HG02759 (cell line): ENCODE data around the gene DGLUCY.
"Not testable (repeated sequence)": the region's sequence is repeated elsewhere in the genome, so short reads cannot be mapped to it uniquely, and the experiment has no call there.

Experiments
- ATAC-seq: cut with Tn5 transposase; IDR thresholded peaks from one replicate; pipeline ENCODE4 v1.9.1; 2021; ENCODE audit warnings: mild to moderate bottlenecking, moderate library complexity; ENCODE audit not compliant: unreplicated experiment

The DGLUCY gene

DNA sequence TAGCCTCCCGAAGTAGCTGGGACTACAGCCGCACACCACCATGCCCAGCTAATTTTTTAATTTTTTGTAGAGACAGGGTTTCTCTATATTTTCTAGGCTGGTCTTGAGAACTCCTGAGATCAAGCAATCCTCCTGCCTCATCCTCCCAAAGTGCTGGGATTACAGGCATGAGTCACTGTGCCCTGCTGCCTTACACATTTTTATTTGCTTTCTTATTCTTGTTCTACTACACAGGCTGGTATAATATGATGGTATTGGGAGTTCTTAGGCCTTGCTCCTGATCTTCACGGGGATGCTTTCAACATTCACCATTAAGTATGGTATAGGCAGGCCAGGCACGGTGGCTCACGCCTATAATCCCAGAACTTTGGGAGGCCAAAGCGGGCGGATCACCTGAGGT lies 21.2 kb downstream of the DGLUCY start:
- no peak for ATAC-seq

DNA sequence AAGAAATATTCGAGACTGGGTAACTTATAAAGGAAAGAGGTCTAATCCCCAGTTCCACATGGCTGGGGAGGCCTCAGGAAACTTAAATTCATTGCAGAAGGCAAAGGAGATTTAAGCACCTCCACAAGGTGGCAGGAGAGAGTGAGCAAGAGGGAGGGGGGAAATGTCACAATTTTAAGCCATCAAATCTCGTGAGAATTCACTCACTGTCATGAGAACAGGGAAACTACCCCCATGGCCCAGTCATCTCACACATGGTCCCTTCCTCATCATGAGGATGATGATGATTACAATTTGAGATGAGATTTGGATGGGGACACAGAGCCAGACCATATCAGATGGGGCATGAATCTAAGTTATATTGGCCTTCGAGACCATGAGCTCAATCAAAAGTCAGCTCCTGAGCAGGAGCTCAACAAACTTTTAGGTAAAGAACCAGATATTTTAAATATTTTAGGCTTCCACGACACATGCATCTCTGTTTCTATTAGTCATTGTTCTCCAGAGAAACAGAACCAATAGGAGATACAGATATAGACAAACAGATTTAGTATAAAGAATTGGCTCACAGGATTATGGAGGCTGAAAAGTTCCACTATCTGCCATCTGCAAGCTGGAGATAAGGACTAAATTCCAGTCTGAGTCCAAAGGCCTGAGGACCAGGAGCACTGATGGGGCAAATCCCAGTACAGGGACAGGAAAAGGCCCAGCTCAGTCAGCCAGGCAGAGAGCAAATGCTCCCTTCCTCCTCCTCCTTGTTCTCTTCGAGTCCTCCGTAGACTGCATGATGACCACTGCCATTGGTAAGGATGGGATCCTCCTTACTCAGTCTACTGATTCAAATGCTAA lies 24.9 kb downstream of the DGLUCY start:
- ATAC-seq: no peak

DNA sequence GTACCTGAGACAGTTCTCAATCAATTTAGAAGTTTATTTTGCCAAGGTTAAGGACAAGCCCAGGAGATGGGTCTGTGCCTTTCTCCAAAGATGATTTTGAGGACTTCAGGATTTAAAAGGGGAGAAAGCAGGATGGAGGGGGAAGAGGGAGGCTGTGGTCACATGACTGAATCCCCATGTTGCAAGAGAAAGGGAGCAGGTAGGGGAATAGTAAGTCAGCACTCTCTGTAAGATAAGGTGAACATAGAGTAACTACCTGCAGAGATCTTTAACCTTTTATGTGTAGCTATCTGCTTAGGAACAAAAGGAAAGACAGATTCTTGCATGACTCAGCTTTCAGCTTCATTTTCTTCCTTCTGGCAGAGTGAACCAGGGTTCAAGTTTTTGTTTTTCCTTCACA lies 25.9 kb downstream of the DGLUCY start:
- ATAC-seq: no peak

DNA sequence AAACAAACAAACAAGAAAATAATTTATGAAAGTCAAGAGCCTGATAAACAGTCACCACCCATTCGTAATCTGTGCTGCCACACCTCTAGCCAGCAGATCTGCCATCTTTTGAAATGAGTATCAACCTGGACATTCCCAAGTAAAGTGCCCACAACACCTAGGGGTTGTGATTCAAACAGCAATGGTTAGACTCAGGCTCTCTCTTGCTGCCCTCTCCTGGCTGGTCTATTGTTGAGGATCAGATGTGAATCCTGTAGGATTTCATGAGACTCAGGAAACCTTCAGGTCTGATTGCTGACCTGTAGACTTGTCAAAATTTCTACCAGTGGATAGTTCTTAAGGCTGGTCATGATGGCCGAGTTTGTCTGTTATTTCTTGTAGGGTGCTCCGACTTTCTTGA lies 26.8 kb downstream of the DGLUCY start:
- no peak for ATAC-seq

DNA sequence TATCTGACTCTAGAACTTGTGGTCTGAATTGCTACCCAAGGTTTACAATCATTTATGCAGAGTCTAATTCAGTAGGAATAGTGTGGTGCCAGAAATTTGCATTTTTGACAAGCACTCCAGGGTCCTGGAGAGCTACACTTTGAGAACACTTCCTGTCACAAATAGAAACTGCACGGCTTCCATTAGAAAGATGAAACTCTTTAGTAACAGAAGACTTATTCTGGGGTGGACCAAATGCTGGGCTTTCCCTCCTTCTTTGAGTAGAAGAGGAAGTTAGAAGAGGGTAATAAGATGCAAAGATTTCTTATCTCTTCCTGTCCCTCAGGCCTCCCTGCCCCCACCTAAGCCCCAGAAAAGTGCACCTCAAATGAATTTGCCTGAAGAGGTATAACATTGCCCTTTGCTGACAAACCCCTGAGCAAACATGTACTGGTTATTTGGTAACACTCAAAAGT lies 28.4 kb downstream of the DGLUCY start:
- ATAC-seq: peak; percentile 92

DNA sequence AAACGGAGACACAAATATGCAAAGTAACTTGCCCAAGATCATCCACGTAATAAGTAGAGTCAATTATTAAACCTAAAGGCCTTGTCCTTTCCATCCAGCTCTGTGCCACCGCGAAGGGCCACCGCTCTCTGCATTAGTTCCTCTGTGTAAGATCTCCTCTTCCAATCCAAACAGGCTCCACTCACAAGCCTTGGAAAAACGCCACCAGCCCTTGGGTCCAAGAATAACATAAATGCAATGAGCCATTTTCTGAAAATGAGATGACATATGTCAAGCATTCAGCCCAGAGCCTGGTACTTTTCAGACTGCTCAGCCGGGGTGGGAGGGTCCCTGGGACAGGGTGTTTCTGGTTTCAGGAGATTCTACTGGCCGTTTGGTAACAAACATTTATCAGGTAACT lies 30.0 kb downstream of the DGLUCY start:
- no peak for ATAC-seq

DNA sequence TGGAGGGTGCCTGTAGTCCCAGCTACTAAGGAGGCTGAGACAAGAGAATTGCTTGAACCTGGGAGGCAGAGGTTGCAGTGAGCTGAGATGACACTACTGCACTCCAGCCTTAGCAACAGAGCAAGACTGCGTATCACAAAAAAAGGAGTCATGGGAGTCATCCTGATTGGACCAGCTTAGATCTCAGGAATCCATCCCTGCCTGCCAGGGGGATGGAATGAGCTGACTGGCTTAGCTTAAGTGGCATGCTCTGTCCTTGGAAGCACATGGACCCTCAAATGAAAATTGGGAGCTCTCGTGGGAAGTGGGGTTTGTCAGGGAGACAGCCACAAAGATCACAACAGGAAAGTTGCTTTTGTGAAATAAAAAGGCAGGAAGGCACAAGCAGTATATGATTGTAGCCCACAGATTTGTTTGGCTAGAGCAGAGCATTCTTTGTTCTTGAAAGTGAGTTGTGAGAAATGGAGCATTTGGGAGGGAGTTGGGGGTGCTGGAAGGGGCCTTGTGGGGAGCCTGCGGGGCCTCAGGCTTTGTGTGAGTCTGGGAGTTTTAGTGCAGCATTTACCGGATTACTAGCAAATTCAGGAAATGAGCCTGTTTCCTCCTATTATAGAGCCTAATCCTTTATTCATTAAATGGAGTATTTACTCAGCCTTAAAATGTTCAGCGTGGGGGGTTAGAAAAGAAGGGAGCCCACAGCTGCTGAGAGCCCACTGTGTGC lies 30.7 kb downstream of the DGLUCY start:
- ATAC-seq: no peak

DNA sequence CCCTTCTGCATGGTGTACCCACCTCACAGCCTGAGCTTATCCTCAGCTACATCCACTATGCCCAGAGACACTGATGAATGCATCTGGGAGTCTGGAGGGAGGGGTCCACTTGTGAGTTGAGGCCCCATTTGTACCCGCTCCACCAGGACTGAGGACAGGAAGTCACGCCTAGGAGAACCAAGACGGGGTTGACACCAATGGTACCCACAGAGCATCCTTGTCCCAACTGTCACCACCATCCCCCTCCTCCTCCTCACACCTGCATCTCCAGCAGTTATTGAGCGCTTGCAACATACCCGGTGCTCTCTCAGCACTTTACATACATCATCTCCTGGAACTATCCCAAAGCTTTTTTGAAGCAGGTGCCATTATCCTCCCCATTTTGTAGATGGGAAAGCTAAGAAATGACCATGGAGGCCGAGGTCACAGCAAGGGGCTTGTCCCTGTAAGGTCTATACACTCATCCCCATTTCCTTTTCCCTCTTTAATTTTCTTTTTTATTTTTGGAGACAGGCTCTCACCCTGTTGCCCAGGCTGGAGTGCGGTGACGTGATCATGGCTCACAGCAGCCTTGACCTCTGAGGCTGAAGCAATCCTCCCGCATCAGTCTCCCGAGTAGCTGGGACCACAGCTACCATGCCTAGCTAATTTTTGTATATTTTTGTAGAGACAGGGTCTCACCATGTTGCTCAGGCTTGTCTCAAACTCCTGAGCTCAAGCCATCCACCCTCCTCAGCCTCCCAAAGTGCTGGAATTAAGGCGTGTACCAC lies 31.7 kb downstream of the DGLUCY start:
- ATAC-seq: no peak

DNA sequence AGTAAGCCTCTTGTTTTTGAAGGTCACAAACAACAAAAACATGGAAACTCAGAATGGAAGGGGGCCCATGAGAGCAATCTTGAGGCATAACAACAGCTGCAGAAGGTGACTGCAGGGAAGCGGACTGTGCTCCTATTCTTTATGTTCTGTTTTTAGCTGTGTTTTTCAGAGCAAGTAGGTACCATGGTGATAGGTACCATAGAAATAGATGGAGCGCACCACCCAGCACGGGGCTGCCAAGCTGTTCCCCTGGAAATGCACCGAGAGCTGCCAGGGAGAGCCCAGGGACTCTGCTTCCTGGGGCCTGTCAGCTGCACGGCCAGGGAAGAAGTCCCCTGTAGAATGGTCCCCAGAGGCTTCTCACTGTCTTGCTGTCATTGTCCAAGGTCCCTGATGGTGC lies 32.8 kb downstream of the DGLUCY start:
- no peak for ATAC-seq

DNA sequence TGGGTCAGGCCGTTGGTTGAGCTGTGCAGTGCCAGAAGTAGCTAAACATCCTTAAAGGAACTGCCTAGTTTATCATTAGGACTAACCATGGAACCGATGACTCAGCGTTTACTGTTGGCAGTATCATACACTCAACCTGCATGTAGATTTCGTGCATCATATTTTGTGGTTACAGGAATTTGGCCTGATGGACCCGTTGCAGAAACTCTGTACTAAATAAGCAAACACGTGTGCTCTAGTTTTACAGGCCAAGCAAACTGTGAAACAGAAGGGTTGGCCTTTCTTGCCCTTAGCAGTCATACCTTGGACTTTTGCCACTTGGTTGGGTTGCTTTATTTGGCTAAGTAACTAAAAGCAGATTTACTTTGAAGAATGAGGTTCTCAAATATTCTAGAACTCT lies 35.6 kb downstream of the DGLUCY start:
- ATAC-seq: no peak

DNA sequence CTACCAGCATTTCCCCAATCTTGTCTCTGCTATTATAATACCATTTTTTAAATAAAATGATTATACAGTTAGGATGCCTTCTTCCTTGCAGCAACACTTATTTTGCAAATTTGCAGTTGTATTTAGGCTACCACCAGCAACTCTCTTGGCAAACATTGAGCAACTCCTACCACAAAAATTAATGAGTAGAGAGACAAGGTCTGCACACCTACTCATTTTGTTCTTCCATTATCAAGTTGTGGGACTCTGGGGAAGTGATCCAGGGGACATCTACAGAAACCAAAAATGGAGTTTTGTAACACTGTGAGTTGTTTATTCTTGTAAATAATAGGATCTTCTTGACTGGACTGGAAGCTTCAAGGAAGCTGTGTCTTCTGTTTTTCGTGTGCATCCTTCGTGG lies 38.6 kb downstream of the DGLUCY start:
- ATAC-seq: no peak

DNA sequence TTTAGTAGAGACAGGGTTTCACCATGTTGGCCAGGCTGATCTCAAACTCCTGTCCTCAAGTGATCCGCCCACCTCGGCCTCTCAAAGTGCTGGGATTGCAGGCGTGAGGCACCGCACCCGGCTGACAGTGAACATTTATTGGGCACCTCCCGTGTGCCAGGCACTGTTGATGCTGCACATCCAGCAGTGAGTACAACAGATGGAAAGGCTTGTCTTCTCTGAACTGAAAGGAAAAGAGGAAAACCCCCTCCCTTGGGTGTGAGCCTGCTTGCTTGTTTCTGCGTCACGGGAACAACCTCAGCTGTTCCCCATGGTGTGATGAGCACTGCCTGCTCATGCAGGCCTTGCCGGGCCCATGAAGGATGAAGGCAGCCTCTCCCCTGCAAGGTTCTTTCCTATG lies 39.5 kb downstream of the DGLUCY start:
- no peak for ATAC-seq

DNA sequence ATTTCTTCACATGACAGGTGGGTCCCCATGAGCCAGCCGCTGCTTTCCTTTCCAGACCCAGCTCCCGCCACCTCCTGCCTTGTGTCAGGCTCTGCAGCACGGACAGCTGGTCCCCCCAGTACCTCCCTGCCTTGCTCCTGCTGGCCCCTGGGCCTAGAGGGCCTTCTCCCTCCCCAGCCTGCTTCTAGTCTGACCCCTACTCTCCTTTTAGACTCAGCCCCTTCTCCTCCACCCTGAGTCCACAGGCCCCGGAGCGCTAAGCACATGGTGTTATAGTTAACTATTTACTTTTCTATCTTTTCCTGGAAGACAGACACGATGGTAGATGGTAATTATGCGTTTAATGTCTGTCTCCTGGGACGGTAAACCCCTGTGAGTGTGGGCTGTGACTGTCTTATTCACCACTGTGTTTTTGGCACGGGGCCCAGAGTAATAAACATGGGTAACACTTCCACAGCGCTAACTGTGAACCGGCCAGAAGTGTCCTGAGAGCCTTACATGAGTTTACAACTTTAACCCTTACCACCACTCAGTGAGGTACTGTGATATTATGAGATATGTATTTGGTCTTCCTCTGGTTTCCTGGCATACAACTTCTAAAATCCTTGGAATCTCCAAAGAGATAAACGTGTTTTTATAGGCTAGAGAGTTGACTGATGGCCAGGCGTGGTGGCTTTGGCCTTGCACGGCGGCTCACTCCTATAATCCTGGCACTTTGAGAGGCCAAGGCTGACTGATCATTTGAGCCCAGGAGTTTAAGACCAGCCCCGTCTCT lies 41.2 kb downstream of the DGLUCY start:
- no peak for ATAC-seq

DNA sequence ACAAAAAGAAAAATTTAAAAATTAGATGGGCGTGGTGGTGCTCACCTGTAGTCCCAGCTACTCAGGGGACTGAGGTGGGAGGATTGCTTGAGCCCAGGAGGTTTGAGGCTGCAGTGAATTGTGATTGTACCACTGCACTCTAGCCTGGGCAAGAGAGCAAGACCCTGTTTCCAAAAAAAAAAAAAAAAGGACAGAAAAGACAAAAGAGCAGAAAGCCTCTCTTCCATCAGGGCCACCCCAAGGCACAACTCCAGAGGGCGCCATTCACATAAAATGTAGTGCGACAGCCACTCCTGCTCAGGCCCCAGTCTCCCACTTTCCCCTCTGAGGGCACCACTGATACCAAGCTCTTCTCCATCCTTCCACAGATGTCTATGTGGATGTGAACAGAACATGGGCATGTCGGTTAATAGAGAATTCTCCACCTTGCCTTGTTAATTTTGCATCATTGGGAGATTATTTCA lies 41.8 kb downstream of the DGLUCY start:
- no peak for ATAC-seq

DNA sequence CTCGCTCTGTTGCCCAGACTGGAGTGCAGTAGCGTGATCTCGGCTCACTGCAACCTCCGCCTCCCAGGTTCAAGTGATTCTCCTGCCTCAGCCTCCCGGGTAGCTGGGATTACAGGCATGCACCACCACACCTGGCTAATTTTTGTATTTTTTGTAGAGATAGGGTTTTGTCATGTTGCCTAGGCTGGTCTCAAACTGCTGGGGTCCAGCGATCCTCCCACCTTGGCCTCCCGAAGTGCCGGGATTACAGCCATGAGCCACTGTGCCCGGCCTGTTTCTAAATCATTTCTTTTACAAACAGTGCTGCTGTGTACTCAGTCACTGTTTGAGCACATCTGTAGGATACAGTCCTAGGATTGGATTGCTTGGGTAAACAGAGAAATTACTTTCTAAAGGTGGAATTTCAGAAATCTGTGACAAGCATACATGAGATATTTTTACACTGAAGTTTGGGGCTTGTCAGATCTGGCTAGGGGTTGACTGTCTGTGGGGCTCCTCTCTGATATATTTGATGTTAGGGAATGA lies 42.3 kb downstream of the DGLUCY start:
- not testable (repeated sequence) for ATAC-seq

DNA sequence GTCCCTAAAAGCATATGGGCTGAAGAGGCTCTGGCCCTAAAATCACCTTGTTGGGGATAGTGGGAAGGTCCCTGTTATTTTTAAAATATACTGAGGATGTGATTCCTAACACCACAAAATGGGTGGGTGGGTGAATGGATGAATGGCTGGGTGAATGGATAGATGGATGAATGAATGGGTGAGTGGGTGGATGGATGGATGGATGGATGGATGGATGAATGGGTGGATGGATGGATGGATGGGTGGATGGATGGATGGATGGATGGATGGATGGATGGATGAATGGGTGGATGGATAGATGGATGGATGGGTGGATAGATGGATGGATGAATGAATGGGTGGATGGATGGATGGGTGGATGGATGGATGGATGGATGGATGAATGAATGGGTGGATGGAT lies 43.0 kb downstream of the DGLUCY start:
- not testable (repeated sequence) for ATAC-seq

DNA sequence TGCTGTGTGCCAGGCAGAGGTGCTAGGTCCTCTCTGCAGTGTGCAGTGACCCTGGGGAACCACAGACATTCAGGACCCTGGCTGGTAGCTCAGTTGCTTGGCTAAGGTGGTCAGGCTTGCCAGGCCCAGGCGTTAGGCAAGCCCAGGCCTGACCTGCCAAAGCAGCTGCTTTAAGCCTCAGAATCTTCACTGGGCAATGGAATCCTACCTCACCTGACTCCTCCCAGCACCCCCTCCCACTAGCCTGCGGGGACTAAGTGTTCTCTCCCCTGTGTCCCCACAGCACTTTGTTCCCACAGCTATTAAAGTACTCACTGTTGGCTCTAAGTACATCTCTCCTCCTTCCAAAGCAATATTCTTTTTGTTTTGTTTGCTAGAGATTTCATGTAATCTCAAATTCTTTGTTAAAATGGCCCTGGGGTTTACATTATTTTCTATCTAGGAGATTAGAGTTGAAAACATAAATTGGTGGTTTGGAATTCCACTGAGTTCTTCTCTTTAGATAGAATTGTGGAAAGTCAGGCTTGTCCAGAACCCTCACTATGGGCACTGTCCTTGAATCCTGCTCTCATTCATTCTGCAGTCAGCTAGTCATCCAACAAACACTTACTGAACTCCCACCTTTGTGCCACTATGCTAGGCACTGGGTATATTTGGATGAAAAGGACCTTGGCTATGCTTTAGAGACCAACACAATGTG lies 44.4 kb downstream of the DGLUCY start:
- no peak for ATAC-seq

DNA sequence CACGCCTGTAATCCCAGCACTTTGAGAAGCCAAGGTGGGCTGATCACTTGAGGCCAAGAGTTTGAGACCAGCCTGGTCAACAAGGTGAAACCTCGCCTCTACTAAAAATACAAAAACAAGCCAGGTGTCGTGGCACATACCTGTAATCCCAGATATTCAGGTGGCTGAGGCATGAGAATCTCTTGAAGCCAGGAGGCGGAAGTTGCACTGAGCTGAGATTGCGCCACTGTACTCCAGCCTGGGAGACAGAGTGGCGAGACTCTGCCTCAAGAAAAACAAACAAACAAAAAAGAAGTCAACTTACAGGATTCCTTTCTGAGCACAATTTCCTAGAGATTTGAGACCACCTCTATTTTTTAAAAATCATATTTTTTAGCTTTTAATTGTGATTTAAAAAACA lies 45.3 kb downstream of the DGLUCY start:
- ATAC-seq: no peak

DNA sequence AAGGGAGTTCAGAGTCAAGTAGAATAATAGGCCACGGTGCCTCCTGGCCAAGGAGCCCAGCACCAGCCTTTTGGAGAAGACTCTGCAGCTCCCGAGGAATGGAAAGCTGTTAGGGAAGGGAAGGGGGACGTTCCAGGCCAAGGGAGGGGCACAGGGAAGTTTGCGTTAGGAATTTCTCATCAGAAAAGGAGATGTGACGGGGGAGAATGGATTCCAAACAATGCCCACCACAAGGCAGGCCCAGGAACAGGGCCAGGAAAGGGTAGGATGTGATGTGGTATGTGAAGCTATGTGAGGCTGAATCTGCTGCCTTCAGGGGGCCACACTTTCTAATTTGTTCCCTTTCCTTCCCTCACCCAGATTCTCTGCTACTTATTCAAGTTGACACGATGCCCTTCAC lies 46.0 kb downstream of the DGLUCY start:
- no peak for ATAC-seq

DNA sequence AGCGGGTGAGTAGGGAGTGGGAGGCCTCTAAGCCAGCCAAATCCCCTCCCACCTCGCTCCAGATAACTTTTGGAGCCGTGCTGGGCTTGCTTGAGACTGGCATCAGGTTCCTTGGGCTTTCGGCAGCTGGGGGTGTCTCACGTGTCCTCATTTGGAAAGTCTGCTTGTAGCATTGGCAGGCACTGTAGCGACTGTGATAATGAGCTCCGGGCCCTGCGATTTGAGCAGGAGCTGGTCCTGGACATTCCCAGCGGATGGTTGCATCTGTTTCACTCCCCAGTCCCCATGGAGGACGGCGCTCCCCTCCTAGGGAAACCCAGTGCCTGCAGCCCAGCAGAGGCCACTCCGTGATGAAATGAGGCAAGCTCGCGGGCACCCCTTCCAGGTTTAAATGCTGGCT lies 49.4 kb downstream of the DGLUCY start:
- ATAC-seq: no peak
